Glutamatergic neuron (in vitro differentiated cells): ENCODE results near the gene IL2RG. TPM values are rescaled to one million over a fixed set of nuclear protein-coding genes. Genes with fewer than 3 reads are reported as not detected.

ENCODE experiments used
- DNase-seq: peaks from one replicate; pipeline ENCODE4 v3.0.0; 2022
- H3K27ac Mint-ChIP-seq: one replicate; pipeline ENCODE4 v1.8.0; 2020; ENCODE audit warnings: mild to moderate bottlenecking, mixed read lengths, inconsistent platforms; ENCODE audit not compliant: unreplicated experiment
- H3K27me3 Mint-ChIP-seq: one replicate; pipeline ENCODE4 v1.8.0; 2020; ENCODE audit warnings: mild to moderate bottlenecking, moderate library complexity, mixed read lengths, inconsistent platforms; ENCODE audit not compliant: unreplicated experiment
- H3K36me3 Mint-ChIP-seq: one replicate; pipeline ENCODE4 v1.8.0; 2020; ENCODE audit warnings: mild to moderate bottlenecking, mixed read lengths, inconsistent platforms; ENCODE audit not compliant: unreplicated experiment
- H3K4me1 Mint-ChIP-seq: one replicate; pipeline ENCODE4 v1.8.0; 2020; ENCODE audit warnings: mild to moderate bottlenecking, low read depth, mixed read lengths, inconsistent platforms; ENCODE audit not compliant: unreplicated experiment
- H3K4me3 Mint-ChIP-seq: one replicate; pipeline ENCODE4 v1.8.0; 2020; ENCODE audit warnings: mild to moderate bottlenecking, mixed read lengths, inconsistent platforms; ENCODE audit not compliant: unreplicated experiment
- H3K9me3 Mint-ChIP-seq: one replicate; pipeline ENCODE4 v1.8.0; 2020; ENCODE audit warnings: mild to moderate bottlenecking, moderate library complexity, mixed read lengths, inconsistent platforms; ENCODE audit not compliant: unreplicated experiment
- CTCF ChIP-seq: fragments of 200-600 bp; sonication (generic); IDR thresholded peaks from one replicate; pipeline ENCODE4 v1.5.0; 2021; ENCODE audit not compliant: partially characterized antibody, unreplicated experiment
- total RNA-seq: library from RNA; stranded (reverse); fragmentation: NEBNext Ultra II Directional; extraction: Animal tissue kit (Norgen Biotek cat#: 25700); gene quantifications from one replicate; pipeline ENCODE4 v1.2.1, GENCODE V29; 2021; ENCODE audit not compliant: unreplicated experiment

Gene IL2RG
- total RNA-seq, 1 donor from 2014 or later, result not detected

GRCh38 chrX:71067089-71067488 is 44.3 kb downstream of the IL2RG start:
- Mint-ChIP-seq H3K4me1 (peaks cover 6% of the 10 kb centered on the region), H3K4me3 (peak overlapping the region; percentile 96), H3K36me3 (no peaks in the 10 kb centered on the region), H3K27ac (no peak overlapping the region), H3K9me3 (peaks cover 4% of the 10 kb centered on the region), H3K27me3 (peaks cover 5% of the 10 kb centered on the region)
- no peak for DNase-seq
- no peak for TF ChIP-seq CTCF

GRCh38 chrX:71060127-71060526 is 51.2 kb downstream of the IL2RG start:
- Mint-ChIP-seq H3K36me3 (no peaks in the 10 kb centered on the region), H3K9me3 (peaks cover 2% of the 10 kb centered on the region), H3K27me3 (no peaks in the 10 kb centered on the region), H3K4me3 (no peak overlapping the region), H3K27ac (no peak overlapping the region), H3K4me1 (peaks cover 2% of the 10 kb centered on the region)
- no peak for DNase-seq
- no peak for TF ChIP-seq CTCF

- peaks cover 4% of the 10 kb centered on the region for H3K4me1 Mint-ChIP-seq
- H3K27ac Mint-ChIP-seq, result no peak overlapping the region
- H3K27me3 Mint-ChIP-seq, result no peaks in the 10 kb centered on the region
- no peak for TF ChIP-seq CTCF
- no peak overlapping the region for H3K4me3 Mint-ChIP-seq
- peaks cover 2% of the 10 kb centered on the region for H3K9me3 Mint-ChIP-seq
- DNase-seq, result no peak
- no peaks in the 10 kb centered on the region for H3K36me3 Mint-ChIP-seq
Observed at GRCh38 chrX:71057848-71058530, 53.4 kb downstream of the IL2RG start.

Other genes with a start within 250 kb of the IL2RG start
- not detected for gene TEX11, start 202.9 kb downstream of the IL2RG start, total RNA-seq
- gene SLC7A3, start 180.5 kb downstream of the IL2RG start, total RNA-seq, result 13.3 TPM
- gene SNX12, start 43.2 kb downstream of the IL2RG start, total RNA-seq, result 86.5 TPM
- gene FOXO4, start 15.7 kb downstream of the IL2RG start, total RNA-seq, result 20.2 TPM
- not detected for gene CXorf65, start 4.8 kb downstream of the IL2RG start, total RNA-seq
- 87.4 TPM for gene MED12, start 7.0 kb upstream of the IL2RG start, total RNA-seq
- 3.1 TPM for gene NLGN3, start 33.3 kb upstream of the IL2RG start, total RNA-seq
- gene GJB1, start 111.6 kb upstream of the IL2RG start, total RNA-seq, result not detected
- gene ZMYM3, start 142.6 kb upstream of the IL2RG start, total RNA-seq, result 44.2 TPM
- gene NONO, start 172.1 kb upstream of the IL2RG start, total RNA-seq, result 696 TPM
- 7.8 TPM for gene ITGB1BP2, start 190.2 kb upstream of the IL2RG start, total RNA-seq